Measurements from ENCODE around the gene C5AR2. TPM values are rescaled to one million over a fixed set of nuclear protein-coding genes. Genes with fewer than 3 reads are reported as not detected.
A peak's percentile ranks its signal among the peaks of the same experiment; 100 is the strongest.
"Not testable (repeated sequence)": the region's sequence is repeated elsewhere in the genome, so short reads cannot be mapped to it uniquely, and the experiment has no call there.

Gene C5AR2
- 0.55 TPM in 1 of 2 replicates, not detected in the other for total RNA-seq (2014; rRNA removed; shearing (Covaris generic))

DNA sequence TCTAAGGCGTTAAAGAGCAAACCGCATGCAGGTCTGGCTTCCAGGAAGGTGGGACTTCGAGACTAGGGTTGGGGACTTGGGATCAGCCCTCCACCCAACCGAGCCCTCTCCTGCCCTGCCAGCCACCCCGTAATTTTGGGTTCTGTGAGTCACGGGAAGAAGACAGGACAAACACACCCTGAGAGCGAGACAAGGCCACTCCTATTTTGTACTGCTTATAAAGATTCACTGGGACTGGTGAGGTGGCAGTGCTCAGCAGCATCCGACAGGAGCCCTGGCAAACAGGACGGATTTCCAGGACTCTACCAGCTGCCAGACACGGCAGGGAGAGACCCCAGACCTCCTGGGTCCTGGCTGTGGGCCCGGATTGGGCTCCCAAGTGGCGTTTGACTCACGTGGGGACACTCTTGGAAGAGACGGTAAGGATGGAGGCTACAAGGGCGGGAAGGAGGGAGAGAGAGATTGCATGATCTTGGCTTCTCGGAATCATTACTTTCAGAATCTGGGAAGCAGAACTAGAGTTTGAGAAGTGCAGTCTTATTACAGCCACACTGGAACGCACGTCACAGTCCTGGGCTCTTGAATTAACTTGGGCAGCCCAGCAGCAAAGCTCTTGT is at the start of gene C5AR2:
Gene C5AR2 (plus strand): TSS at position 245 of the 617 bp plus-strand sequence. CDS start 8,625 bp downstream, outside the sequence.
- DNase-seq (ENCODE audit: low spot score) = no peak

DNA sequence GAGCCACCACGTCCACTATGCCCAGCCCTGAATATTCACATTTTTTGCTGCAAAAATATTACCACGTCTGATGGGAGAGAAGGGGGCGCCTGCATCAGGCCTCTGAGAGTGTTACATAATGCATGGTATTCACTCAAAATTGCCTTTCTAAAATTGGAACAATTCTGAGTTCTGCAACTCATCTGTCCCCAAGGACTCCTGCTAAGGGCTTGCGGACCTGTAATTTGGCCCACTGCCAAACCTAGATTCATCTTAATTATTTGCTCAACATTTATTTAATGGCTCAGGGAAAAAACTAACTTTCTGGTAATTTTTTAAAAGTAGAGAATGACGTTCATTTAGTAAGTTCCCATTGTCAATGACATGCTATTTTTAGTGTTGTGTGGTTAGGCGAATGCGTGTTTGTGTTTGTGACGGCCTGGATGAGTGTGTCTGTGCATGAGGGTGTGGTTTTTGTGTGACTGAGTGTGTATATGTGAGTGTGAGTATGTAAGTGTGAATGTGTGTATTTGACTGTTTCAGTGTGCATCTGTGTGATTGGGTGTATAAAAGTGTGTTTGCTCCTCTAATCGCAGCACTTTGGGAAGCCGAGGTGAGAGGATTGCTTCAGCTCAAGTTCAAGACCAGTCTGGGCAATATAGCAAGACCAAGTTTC is 48.4 kb upstream of the C5AR2 start:
- no peak for DNase-seq (ENCODE audit: low spot score)

DNA sequence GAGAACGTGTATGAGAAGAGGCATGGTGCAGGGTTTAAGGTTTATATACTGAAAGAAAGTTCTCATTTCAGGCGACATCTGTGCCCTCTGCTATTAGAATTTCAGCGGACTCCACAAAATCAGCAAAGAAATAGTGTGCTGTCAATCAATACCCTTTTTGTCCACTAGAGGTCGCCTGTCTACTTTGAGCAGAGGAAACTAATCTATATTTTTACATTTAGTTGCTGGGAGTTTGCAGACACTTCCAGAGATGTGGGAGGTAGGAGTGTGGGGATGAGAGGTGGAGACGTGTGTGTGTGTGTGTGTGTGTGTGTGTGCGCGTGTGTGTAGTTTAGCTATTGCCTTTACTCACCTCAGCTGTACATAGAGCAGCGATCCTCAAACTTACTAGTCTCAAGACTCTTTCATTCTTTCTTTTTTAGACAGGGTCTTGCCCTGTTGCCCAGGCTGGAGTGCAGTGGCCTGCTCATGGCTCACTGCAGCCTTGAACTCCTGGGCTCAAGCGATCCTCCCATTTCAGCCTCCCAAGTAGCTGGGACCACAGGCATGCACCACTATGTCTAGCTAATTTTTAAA is 47.6 kb upstream of the C5AR2 start:
- peak; percentile 34 for DNase-seq (ENCODE audit: low spot score)

DNA sequence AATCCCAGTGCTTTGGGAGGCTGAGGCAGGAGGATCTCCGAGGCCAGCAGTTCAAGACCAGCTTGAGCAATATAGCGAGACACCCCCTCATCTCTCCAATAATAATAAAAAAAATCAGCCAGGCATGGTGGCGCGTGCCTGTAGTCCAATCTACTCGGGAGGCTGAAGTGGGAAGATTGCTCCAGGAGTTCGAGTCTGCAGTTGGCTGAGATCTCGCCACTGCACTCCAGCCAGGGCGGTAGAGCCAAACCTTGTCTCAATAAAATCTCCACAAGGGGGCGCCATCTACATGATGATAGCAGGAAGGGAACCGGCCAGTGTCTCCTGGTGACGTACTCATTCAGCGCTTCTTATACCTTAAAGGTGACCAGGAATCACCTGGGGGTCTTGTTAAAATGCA is 35.9 kb upstream of the C5AR2 start:
- peak; percentile 60 for DNase-seq (ENCODE audit: low spot score)

DNA sequence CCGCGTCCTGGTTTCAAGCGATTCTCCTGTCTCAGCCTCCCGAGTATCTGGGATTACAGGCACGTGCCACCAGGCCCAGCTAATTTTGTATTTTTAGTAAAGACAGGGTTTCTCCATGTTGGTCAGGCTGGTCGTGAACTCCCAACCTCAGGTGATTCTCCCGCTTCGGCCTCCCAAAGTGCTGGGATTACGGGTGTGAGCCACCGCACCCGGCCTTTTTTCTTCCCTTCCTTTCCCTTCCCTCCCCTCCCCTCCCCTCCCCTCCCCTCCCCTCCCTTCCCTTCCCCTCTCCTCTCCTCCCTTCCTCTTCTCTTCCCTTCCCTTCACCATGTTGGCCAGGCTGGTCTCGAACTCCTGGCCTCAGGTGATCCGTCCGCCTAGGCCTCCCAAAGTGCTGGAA is 31.1 kb upstream of the C5AR2 start:
- not testable (repeated sequence) for DNase-seq (ENCODE audit: low spot score)

DNA sequence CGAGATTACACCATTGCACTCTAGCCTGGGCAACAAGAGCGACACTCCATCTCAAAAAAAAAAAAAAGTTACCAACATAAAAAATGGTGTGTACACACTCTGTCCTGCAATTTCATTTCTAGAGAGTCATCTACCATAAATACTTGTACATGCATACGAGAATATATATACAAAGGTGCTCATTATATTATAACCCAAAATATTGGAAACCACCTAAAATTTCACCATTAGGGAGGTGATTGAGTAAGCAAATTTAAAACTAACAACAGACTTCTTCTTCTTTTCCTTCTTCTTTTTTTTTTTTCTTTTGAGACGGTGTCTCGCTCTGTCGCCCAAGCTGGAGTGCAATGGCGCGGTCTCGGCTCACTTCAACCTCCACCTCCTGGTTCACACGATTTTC is 29.7 kb upstream of the C5AR2 start:
- no peak for DNase-seq (ENCODE audit: low spot score)

DNA sequence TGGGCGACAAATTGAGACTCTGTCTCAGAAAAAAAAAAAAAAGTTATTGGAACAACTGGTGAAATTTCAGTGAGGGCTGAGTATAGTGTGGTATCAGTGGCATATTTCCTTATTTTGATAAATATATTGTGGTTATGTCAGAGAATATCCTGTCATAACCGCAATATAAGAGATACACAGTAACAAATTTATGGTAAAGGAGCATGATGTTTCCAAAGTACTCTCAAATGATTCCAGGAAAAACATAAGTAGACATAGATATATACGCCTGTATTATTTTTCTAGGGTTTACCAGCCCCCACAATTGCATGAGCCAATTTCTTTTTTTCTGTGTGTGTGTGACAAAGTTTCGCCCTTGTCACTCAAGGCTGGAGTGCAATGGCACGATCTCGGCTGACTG is 28.0 kb upstream of the C5AR2 start:
- DNase-seq (ENCODE audit: low spot score) = no peak

DNA sequence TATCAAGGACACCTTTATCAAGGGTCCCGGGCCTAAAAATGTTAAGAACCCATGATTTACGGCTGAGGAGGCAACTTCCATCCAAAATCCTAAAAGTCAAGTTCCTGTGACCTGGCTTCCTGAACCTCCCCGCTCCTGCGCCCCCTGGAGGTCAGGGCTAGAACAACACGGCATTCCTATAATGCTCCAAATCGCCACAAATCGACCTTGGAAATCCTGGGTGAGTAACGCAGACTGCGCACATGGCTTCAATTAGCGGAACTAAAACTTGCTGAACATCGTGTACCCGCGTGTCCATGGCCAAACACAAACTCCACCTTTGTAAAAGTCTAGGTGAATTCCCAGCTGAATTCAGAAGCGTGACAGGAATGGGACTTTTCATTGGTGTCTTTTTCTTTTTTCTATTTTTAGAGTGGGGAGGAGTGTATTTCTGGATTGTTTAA is 26.6 kb upstream of the C5AR2 start:
- DNase-seq (ENCODE audit: low spot score) = peak; percentile 45

DNA sequence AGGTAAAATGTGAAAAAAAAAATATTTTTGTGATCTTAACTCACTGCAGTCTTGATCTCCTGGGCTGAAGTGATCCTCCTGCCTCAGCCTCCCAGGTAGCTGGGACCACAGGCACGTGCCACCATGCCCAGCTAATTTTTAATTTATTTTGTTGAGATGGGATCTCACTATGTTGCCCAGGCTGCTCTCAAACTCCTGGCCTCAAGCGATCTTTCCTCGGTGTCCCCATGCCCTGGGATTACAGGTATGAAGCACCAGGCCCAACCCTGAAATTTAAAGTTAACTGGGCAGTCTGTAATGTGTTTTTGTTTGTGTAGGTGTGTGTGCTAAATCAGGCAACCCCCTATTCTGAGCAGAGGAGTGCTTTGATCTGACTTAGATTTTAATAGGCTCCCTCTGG is 25.7 kb upstream of the C5AR2 start:
- DNase-seq (ENCODE audit: low spot score) = no peak

DNA sequence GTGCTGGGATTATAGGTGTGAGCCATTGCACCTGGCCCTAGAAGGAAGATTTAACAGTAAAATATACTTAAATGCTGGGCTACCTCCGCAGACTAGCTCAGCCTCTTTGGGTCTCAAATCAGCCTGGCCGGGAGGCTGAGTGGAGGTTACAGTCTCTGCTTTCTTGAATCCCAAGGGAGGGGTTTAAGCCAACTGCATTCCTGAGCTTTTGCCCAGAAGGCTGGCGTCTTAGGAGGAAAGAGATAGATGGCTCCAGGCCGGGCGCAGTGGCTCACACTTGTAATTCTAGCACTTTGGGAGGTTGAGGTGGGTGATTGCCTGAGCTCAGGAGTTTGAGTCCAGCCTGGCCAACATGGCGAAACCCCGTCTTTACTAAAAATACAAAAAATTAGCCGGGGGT is 22.9 kb upstream of the C5AR2 start:
- DNase-seq (ENCODE audit: low spot score) = no peak

DNA sequence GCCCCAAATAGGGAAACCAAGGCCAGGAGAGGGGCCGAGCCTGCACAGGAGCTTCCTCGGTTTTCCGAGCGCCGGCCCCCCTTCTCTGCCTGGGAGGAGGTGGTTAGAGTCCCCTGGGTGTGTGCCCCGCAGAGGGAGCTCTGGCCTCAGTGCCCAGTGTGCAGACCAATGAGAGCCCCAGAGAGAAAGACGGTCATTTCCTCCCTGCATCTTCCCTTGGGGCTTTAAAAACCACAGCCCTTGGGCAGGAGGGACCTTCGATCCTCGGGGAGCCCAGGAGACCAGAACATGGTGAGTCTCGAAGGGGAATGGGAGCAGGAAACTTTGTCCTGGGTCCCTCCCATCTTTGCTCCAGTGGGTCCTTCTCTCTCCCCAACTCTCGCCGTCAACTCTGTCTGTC is 22.4 kb upstream of the C5AR2 start, which contains the start of gene C5AR1:
Gene C5AR1 (plus strand): TSS at position 254 of the 400 bp plus-strand sequence. CDS start 35 bp downstream, at position 289.
- no peak for DNase-seq (ENCODE audit: low spot score)

DNA sequence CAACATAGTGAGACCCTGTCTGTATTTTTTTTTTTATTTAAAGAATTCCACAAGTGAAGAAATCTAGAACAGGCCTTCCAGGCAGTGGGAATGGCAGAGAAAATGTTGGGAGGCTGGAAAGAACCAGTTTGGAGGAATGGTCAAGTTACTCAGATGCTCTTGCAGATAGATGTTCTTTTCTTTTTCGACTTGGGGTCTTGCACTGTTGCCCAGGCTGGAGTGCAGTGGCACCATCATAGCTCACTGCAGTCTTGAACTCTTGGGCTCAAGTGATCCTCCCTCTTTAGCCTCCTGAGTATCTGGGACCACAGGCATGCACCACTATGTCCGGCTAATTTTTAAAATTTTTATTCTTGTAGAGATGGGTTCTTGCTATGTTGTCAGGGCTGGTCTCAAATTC is 21.7 kb upstream of the C5AR2 start:
- DNase-seq (ENCODE audit: low spot score) = no peak

DNA sequence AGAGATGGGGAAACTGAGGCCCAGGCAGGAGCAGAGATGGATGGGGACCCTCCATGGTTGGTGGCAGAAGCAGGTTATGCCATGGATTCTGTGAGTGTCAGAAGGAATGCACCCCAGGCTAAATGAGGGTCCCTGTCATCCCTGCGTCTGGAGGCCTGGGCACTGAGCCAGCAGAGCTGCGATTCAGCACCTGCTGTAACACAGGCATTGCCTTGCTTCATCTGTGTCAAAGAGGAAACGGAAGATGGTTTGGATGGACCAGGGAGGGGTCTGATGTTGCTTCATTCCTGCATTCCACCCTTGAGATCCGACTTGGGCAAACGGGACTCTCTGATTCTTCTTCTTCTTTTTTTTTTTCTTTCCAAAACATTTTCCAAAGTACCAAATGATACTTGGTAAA is 21.2 kb upstream of the C5AR2 start:
- no peak for DNase-seq (ENCODE audit: low spot score)

DNA sequence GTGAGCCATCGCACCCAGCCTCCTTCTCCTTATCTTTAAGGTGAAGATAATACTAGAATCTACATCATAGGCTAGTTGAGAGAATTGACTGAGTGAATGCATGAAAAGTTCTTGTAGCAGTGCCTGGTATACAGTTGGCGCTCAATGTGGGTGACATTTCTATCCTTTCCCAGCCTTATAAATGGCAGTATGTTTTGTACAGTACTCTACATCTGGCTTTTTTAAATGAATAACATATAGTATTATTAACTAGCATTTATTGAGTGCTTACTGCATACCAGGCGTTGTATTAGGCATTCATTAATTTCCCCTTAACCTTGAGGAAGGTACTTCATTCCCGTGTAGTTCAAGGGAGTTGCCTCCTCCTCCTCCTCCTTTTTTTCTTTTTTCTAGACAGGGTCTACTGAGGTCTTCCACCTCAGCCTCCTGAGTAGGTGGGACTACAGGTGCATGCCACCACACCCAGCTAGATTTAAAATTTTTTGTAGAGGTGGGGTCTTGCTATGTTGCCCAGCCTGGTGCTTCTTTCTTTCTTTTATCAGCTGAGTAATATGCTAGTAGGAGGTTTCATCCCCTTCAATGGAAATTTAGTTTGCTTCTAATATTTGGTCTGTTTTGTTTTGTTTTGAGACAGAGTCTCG is 19.5 kb upstream of the C5AR2 start:
- DNase-seq (ENCODE audit: low spot score) = no peak

DNA sequence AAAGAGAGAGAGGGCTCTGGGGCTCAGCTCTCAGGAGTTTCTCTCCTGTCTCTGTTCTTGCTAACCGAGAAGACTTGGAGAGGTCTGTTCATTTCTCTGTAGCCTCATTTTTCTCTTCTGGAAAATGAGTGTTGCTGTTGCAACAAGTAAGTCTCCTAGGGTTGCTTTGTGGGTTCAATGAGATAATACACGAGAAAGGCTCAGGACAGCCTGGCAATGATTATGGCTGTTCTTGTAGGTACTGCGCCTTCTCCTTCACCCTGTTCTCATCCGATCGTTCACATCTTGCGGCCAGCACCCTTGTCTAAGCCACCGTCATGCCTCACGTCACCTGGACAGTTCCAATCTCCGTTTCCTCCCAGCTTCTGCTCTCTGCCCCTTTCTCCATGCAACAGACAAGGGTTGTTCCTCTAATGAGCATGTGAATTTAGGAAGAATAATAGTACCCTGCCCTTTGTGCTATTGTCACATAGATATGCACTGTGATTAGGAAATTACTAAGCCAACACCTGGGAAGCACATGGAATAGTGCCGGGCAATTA is 18.1 kb upstream of the C5AR2 start:
- no peak for DNase-seq (ENCODE audit: low spot score)

DNA sequence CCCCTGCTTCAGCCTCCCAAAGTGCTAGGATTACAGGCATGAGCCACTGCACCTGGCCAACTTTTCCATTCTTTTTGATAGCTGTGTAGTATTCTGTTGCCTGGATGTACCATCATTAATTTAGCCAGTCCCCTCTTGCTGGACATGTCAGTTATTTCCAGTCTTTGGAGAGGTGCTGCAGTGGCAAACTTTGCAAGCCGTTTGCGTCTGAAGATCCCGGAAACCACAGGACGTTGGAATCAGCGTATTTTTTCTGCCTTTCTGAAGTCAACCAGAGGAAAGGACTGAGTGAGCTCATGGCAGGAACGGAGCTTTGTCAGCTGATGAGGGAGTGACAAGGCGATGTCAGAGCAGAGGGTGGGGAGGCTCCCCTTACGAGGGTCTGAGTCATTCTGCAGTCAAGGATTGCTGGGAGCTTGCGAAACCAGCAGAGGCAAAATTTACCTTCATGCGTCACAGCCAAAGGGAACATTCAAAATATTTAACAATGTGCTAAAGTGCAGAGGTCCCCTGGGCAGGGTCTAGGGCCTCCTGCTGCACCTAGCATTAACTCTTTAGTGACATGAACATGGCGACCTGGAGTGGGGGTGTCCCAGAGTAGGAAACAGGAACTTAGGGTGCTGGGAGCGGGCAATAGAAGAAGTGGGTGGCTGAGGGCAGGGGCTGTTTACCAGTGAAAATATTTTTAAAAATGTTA is 16.7 kb upstream of the C5AR2 start:
- peak; percentile 91 for DNase-seq (ENCODE audit: low spot score)

DNA sequence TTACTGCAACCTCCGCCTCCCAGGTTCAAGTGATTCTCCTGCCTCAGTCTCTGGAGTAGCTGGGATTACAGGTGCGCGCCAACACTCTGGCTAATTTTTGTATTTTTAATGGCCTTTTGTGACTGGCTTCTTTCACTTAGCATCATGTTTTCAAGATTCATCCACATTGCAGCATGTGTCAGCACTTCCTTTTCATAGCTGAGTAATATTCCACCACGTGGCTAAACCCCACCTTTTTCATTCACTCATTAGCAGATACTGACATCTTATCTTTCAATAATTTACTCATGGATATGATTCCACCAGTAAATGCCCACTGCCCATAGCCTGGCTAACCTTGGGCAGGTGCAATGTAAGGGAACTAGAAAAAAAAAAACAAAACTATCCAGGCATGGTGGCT is 15.5 kb upstream of the C5AR2 start:
- DNase-seq (ENCODE audit: low spot score) = no peak

DNA sequence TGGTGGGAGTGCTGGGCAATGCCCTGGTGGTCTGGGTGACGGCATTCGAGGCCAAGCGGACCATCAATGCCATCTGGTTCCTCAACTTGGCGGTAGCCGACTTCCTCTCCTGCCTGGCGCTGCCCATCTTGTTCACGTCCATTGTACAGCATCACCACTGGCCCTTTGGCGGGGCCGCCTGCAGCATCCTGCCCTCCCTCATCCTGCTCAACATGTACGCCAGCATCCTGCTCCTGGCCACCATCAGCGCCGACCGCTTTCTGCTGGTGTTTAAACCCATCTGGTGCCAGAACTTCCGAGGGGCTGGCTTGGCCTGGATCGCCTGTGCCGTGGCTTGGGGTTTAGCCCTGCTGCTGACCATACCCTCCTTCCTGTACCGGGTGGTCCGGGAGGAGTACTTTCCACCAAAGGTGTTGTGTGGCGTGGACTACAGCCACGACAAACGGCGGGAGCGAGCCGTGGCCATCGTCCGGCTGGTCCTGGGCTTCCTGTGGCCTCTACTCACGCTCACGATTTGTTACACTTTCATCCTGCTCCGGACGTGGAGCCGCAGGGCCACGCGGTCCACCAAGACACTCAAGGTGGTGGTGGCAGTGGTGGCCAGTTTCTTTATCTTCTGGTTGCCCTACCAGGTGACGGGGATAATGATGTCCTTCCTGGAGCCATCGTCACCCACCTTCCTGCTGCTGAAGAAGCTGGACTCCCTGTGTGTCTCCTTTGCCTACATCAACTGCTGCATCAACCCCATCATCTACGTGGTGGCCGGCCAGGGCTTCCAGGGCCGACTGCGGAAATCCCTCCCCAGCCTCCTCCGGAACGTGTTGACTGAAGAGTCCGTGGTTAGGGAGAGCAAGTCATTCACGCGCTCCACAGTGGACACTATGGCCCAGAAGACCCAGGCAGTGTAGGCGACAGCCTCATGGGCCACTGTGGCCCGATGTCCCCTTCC is 11.8 kb upstream of the C5AR2 start:
- no peak for DNase-seq (ENCODE audit: low spot score)

DNA sequence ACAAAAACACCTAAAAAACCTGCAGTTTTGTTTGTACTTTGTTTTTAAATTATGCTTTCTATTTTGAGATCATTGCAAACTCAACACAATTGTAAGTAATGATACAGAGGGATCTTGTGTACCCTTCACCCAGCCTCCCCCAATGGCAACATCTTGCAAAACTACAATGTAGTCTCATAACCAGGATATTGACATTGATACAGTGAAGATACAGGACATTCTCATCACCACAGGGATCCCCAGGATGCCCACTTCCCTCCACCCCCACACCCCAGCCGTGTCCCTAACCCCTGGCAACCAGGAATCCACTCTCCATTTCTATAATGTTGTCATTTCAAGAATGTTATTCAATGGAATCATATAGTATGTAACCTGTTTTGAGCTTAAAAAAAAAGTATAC is 10.3 kb upstream of the C5AR2 start:
- no peak for DNase-seq (ENCODE audit: low spot score)

DNA sequence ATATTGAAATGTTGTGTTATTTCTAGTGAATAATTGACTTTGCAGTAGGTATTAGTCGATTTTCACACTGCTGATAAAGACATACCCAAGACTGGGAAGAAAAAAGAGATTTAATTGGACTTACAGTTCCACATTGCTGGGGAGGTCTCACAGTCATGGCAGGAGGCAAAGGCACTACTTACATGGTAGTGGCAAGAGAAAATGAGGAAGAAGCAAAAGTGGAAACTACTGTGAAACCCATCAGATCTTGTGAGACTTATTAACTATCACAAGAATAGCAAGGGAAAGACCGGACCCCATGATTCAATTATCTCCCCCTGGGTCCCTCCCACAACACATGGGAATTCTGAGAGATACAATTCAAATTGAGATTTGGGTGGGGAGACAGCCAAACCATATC is 9.9 kb upstream of the C5AR2 start:
- no peak for DNase-seq (ENCODE audit: low spot score)

DNA sequence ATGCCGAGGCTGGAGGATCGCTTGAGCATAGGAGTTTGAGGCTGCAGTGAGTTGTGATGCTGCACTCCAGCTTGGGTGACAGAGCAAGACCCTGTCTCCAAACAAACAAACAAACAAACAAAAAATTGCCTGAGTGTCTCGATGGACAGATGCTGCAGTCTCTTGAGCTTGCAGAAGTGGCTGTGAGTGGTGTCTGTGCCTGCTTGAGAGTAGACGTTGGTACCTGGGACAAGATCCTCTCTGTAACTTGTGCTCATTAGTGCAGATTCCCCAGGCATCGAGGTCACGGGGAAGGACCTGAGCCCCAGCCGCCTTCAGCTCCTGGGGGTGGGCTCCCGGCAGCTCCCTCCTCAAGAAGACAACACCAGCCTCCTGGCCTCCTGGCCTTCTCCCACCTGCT is 8.6 kb upstream of the C5AR2 start:
- DNase-seq (ENCODE audit: low spot score) = no peak
